Stimulated activated CD8-positive, alpha-beta memory T cell treated with anti-CD3 and anti-CD28 coated beads, Interleukin-4, amount 100 ng/mL, for 48 hours (primary cell): ENCODE measurements around the gene PPP1R14B.
A peak's percentile ranks its signal among the peaks of the same experiment; 100 is the strongest.

Experiments used
- DNase-seq: peaks from one replicate; pipeline ENCODE4 v3.0.0-alpha.2; 2020

The PPP1R14B gene

GRCh38 chr11:64281957-64282770, 35.4 kb upstream of the PPP1R14B start:
- DNase-seq, result no peak

GRCh38 chr11:64278576-64279190, 31.9 kb upstream of the PPP1R14B start:
- no peak for DNase-seq

GRCh38 chr11:64276653-64277431, 30.1 kb upstream of the PPP1R14B start:
- DNase-seq, result no peak

GRCh38 chr11:64275841-64276240, 29.1 kb upstream of the PPP1R14B start:
- DNase-seq, result no peak

- DNase-seq, result no peak
These were observed 28.5 kb upstream of the PPP1R14B start for GRCh38 chr11:64275031-64275800.

GRCh38 chr11:64269540-64270220, 22.9 kb upstream of the PPP1R14B start:
- peak; percentile 99 for DNase-seq

GRCh38 chr11:64268893-64269539, 22.3 kb upstream of the PPP1R14B start:
- DNase-seq, result peak; percentile 76

GRCh38 chr11:64268025-64268892, 21.5 kb upstream of the PPP1R14B start:
- DNase-seq, result no peak

GRCh38 chr11:64267207-64267945, 20.6 kb upstream of the PPP1R14B start:
- no peak for DNase-seq

GRCh38 chr11:64266339-64266738, 19.6 kb upstream of the PPP1R14B start:
- DNase-seq, result no peak

- no peak for DNase-seq
These were observed 18.7 kb upstream of the PPP1R14B start for GRCh38 chr11:64265176-64266160.

- no peak for DNase-seq
These were observed 17.7 kb upstream of the PPP1R14B start for GRCh38 chr11:64264371-64264852.

- DNase-seq, result no peak
These were observed 17.2 kb upstream of the PPP1R14B start for GRCh38 chr11:64263947-64264317.

- no peak for DNase-seq
These were observed 16.5 kb upstream of the PPP1R14B start for GRCh38 chr11:64263021-64263946.

GRCh38 chr11:64262271-64263002, 15.7 kb upstream of the PPP1R14B start:
- no peak for DNase-seq

- DNase-seq, result no peak
These were observed 14.9 kb upstream of the PPP1R14B start for GRCh38 chr11:64261556-64262080.
